Liver (tissue), 9 donors: ENCODE data around the gene NR1D2. TPM values are rescaled to one million over a fixed set of nuclear protein-coding genes. Genes with fewer than 3 reads are reported as not detected.

Source experiments
- DNase-seq: peaks from one replicate; pipeline ENCODE4 v3.0.0-alpha.2; 2017; ENCODE audit warnings: low spot score
- H3K27ac ChIP-seq, 2 donors: one replicate each; pipeline ENCODE4 v1.7.0; 2013; ENCODE audit warnings: inconsistent platforms in 2 of 2, low read length in 2 of 2, control low read depth in 1 of 2, low read depth in 1 of 2, mild to moderate bottlenecking in 1 of 2
- H3K27me3 ChIP-seq, 4 donors: one replicate each; pipeline versions ENCODE4 v1.6.1 to v1.7.0; 2013; ENCODE audit warnings: low read length in 3 of 4, inconsistent platforms in 1 of 4, mild to moderate bottlenecking in 1 of 4, moderate library complexity in 1 of 4; ENCODE audit not compliant: control insufficient read depth in 4 of 4, insufficient read depth in 4 of 4
- H3K36me3 ChIP-seq, 4 donors: one replicate each; pipeline versions ENCODE4 v1.6.1 to v1.7.0; 2013; ENCODE audit warnings: low read length in 3 of 4, mild to moderate bottlenecking in 3 of 4, low read depth in 1 of 4, moderate library complexity in 1 of 4; ENCODE audit not compliant: control insufficient read depth in 4 of 4, insufficient read depth in 3 of 4
- H3K4me1 ChIP-seq, 4 donors: one replicate each; pipeline versions ENCODE4 v1.6.1 to v1.7.0; 2013; ENCODE audit warnings: low read length in 3 of 4, mild to moderate bottlenecking in 3 of 4, moderate library complexity in 1 of 4; ENCODE audit not compliant: control insufficient read depth in 4 of 4, insufficient read depth in 4 of 4
- H3K4me3 ChIP-seq, 3 donors: one replicate each; pipeline versions ENCODE4 v1.6.1 to v1.7.0; 2013; ENCODE audit warnings: low read length in 3 of 3, control low read depth in 1 of 3, low read depth in 1 of 3, mild to moderate bottlenecking in 1 of 3
- H3K9ac ChIP-seq, 2 donors: one replicate each; pipeline ENCODE4 v1.7.0; 2013; ENCODE audit warnings: low read length in 2 of 2, mild to moderate bottlenecking in 2 of 2, moderate library complexity in 2 of 2, control low read depth in 1 of 2, low read depth in 1 of 2
- H3K9me3 ChIP-seq, 4 donors: one replicate each; pipeline versions ENCODE4 v1.6.1 to v1.7.0; 2013; ENCODE audit warnings: low read length in 3 of 4; ENCODE audit not compliant: control insufficient read depth in 4 of 4
- EGR1 ChIP-seq, 2 donors: IDR thresholded peaks; 2 replicates each; pipeline ENCODE4 v1.6.1; 2016 to 2018; ENCODE audit warnings: antibody characterized with exemption in 2 of 2, low read depth in 2 of 2
- FOXA1 ChIP-seq: IDR thresholded peaks from 2 replicates; pipeline ENCODE4 v1.6.1; 2016; ENCODE audit warnings: antibody characterized with exemption
- FOXA2 ChIP-seq: IDR thresholded peaks from 2 replicates; pipeline ENCODE4 v1.6.1; 2016; ENCODE audit warnings: antibody characterized with exemption
- GABPA ChIP-seq, 2 donors: IDR thresholded peaks in 1 of 2; conservative IDR thresholded peaks in 1 of 2; 2 replicates each; pipeline ENCODE4 v1.6.1; 2016; ENCODE audit warnings: antibody characterized with exemption in 2 of 2, mild to moderate bottlenecking in 1 of 2, moderate library complexity in 1 of 2
- HNF4A ChIP-seq, 2 donors: conservative IDR thresholded peaks; 2 replicates each; pipeline ENCODE4 v1.6.1; 2016; ENCODE audit warnings: antibody characterized with exemption in 2 of 2, mild to moderate bottlenecking in 2 of 2
- HNF4G ChIP-seq: IDR thresholded peaks from 2 replicates; pipeline ENCODE4 v1.6.1; 2016; ENCODE audit warnings: antibody characterized with exemption
- JUND ChIP-seq, 2 donors: IDR thresholded peaks; 2 replicates each; pipeline ENCODE4 v1.6.1; 2016; ENCODE audit warnings: antibody characterized with exemption in 2 of 2
- NR2F2 ChIP-seq: IDR thresholded peaks from 2 replicates; pipeline ENCODE4 v1.6.1; 2016; ENCODE audit warnings: antibody characterized with exemption
- RAD21 ChIP-seq, 2 donors: IDR thresholded peaks; 2 replicates each; pipeline ENCODE4 v1.6.1; 2016; ENCODE audit warnings: antibody characterized with exemption in 2 of 2, mild to moderate bottlenecking in 2 of 2
- RXRA ChIP-seq, 2 donors: IDR thresholded peaks; 2 replicates each; pipeline ENCODE4 v1.6.1; 2017 to 2018; ENCODE audit warnings: antibody characterized with exemption in 2 of 2, mild to moderate bottlenecking in 1 of 2
- SP1 ChIP-seq: IDR thresholded peaks from 2 replicates; pipeline ENCODE4 v1.6.1; 2018; ENCODE audit warnings: antibody characterized with exemption, mild to moderate bottlenecking
- TAF1 ChIP-seq: conservative IDR thresholded peaks from 2 replicates; pipeline ENCODE4 v1.6.1; 2016; ENCODE audit warnings: antibody characterized with exemption, mild to moderate bottlenecking
- YY1 ChIP-seq: IDR thresholded peaks from 2 replicates; pipeline ENCODE4 v1.6.1; 2016; ENCODE audit warnings: antibody characterized with exemption, mild to moderate bottlenecking
- WGBS: extraction: QIAGEN DNeasy Blood & Tissue Kit; methylation state at CpG from one replicate; pipeline ENCODE4 v1.1.7; 2013; 5-methylcytosine and 5-hydroxymethylcytosine counted together
- polyA plus RNA-seq, 2 donors: library from polyadenylated mRNA; stranded (reverse) in 1 of 2; unstranded in 1 of 2; fragments of 200-250 nt in 1 of 2; fragments of >200 nt in 1 of 2; fragmentation: Nextera tagmentation in 1 of 2; extraction: Ambion mirVana in 1 of 2; gene quantifications; one replicate each; pipeline versions ENCODE4 v1.2.1 to v1.2.3, GENCODE V29; 2013 to 2015
- total RNA-seq, 2 donors: library from RNA; depleted of rRNA; stranded (reverse); fragments of >200 nt; gene quantifications; one replicate each; pipeline ENCODE4 v1.2.3, GENCODE V29; 2014
- TF ChIP-seq, protein P1 (sequence below): IDR thresholded peaks from 2 replicates; pipeline ENCODE4 v1.6.1; 2016; ENCODE audit warnings: antibody characterized with exemption
- TF ChIP-seq, protein P2 (sequence below): IDR thresholded peaks from 2 replicates; pipeline ENCODE4 v1.6.1; 2016; ENCODE audit warnings: antibody characterized with exemption, mild to moderate bottlenecking
- TF ChIP-seq, protein P3 (sequence below): IDR thresholded peaks from 2 replicates; pipeline ENCODE4 v1.6.1; 2016; ENCODE audit warnings: antibody characterized with exemption
- TF ChIP-seq, protein P4 (sequence below): fragments of 150-350 bp; IDR thresholded peaks from 2 replicates; pipeline ENCODE4 v1.5.1; 2017; ENCODE audit warnings: improper control_type of control experiment, low read depth, low read length; ENCODE audit not compliant: missing input control
- TF ChIP-seq, protein P5 (sequence below): IDR thresholded peaks from 2 replicates; pipeline ENCODE4 v1.6.1; 2016; ENCODE audit warnings: antibody characterized with exemption
- donor health status: healthy.
- donor health status: healthy.
- donor health status: healthy.
- donor health status: healthy.
- donor health status: healthy.

Gene NR1D2
- total and polyA plus RNA-seq, 4 donors, result 7.3 to 25.5 (median 9.2) TPM

DNA sequence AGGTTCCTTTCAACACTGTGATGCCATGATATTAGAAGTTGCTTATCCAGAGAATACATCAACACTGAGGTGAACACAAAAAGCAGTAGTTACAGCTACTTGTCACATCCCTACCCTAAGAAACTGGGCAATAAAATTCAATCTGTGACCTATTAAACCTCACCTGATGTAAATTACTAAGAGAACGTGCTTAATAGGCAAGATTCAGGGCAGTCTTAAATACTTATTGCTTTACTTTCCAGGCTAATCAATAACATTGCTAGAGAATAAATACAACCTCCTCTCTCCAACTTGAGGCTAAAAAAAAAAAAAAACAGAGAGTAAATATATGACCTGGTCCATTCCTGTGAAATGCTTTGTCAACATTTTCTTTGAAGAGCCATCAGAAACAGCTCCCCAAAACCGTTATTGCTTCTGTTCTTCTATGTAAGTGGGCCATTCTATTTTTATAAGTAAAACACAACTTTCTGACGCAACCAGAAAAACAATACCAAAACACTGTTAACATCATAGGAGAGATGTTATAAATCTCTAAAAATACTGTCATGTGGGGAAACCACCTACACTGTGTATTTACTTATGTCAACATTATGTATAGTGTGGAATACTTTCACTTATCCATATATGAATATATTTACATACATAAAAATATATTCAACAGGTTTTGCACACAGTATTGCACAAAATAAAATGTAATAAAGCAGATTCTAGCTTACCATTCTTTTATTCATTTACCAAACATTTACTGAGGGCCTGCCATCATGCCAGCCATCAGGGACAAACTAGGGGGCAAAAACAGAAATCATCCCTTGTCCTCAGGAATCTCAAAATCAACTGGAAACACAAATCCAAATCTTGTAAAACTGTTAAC, 31.0 kb upstream of the NR1D2 start:
- H3K36me3 ChIP-seq, result peaks cover 0 to 13% (median 7%) of the 10 kb centered on the region in 4 donors
- TF ChIP-seq HNF4G, result no peak
- TF ChIP-seq FOXA2, result peak; percentile 11
- TF ChIP-seq RXRA (IDR thresholded peaks at IDR 0.05), result no peak
- TF ChIP-seq RAD21 (IDR thresholded peaks at IDR 0.05), result peak in 1 of 2 donors; percentile 4
- H3K9ac ChIP-seq, result peak overlapping the region in 1 of 2 donors; percentile 33
- peak overlapping the region; percentile 88 to 96 for H3K27ac ChIP-seq
- H3K9me3 ChIP-seq, result no peaks in the 10 kb centered on the region
- 44% methylated on average over 3 of the region's 3 CpGs for WGBS
- no peaks in the 10 kb centered on the region for H3K27me3 ChIP-seq
- peaks cover 0 to 37% (median 28%) of the 10 kb centered on the region in 4 donors for H3K4me1 ChIP-seq
- no peak for DNase-seq
- no peak overlapping the region for H3K4me3 ChIP-seq

DNA sequence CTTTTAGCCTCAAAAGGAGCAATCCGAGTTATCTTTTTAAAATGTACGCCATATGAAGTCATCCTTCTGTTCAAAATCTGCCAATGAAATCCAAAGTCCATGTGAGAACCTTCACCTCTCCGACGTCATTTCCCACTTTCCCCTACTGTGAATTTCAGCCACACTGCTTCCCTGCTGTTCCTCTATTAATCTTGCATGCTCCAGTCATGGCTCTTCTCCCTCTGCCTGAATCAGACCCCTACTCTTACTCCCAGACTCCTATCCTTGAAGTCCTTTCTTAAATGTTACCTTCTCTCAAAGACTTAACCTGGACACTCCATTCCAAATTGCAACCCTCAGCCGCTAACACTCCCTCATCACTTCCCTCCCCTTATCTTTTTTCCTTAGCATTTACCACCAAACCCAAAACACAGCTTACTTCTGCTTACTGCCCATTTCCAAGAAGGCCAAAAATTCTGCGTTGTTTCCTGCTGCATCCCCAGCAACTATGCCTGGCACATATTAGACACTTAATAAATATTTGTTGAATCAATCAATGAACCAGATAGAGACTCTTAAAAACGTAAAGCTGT, 29.5 kb upstream of the NR1D2 start:
- 16% methylated on average over 7 of the region's 7 CpGs for WGBS
- peak overlapping the region; percentile 68 to 95 (median 95) for H3K4me3 ChIP-seq
- peak overlapping the region; percentile 88 to 96 for H3K27ac ChIP-seq
- H3K27me3 ChIP-seq, result no peaks in the 10 kb centered on the region
- H3K9ac ChIP-seq, result peak overlapping the region; percentile 94 to 97
- H3K4me1 ChIP-seq, result peaks cover 0 to 37% (median 28%) of the 10 kb centered on the region in 4 donors
- DNase-seq, result no peak
- peaks cover 0 to 11% (median 10%) of the 10 kb centered on the region in 4 donors for H3K36me3 ChIP-seq
- TF ChIP-seq FOXA1, result no peak
- TF ChIP-seq, protein P1, sequence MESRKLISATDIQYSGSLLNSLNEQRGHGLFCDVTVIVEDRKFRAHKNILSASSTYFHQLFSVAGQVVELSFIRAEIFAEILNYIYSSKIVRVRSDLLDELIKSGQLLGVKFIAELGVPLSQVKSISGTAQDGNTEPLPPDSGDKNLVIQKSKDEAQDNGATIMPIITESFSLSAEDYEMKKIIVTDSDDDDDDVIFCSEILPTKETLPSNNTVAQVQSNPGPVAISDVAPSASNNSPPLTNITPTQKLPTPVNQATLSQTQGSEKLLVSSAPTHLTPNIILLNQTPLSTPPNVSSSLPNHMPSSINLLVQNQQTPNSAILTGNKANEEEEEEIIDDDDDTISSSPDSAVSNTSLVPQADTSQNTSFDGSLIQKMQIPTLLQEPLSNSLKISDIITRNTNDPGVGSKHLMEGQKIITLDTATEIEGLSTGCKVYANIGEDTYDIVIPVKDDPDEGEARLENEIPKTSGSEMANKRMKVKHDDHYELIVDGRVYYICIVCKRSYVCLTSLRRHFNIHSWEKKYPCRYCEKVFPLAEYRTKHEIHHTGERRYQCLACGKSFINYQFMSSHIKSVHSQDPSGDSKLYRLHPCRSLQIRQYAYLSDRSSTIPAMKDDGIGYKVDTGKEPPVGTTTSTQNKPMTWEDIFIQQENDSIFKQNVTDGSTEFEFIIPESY, result peak; percentile 19
- no peak for TF ChIP-seq FOXA2
- TF ChIP-seq, protein P2, sequence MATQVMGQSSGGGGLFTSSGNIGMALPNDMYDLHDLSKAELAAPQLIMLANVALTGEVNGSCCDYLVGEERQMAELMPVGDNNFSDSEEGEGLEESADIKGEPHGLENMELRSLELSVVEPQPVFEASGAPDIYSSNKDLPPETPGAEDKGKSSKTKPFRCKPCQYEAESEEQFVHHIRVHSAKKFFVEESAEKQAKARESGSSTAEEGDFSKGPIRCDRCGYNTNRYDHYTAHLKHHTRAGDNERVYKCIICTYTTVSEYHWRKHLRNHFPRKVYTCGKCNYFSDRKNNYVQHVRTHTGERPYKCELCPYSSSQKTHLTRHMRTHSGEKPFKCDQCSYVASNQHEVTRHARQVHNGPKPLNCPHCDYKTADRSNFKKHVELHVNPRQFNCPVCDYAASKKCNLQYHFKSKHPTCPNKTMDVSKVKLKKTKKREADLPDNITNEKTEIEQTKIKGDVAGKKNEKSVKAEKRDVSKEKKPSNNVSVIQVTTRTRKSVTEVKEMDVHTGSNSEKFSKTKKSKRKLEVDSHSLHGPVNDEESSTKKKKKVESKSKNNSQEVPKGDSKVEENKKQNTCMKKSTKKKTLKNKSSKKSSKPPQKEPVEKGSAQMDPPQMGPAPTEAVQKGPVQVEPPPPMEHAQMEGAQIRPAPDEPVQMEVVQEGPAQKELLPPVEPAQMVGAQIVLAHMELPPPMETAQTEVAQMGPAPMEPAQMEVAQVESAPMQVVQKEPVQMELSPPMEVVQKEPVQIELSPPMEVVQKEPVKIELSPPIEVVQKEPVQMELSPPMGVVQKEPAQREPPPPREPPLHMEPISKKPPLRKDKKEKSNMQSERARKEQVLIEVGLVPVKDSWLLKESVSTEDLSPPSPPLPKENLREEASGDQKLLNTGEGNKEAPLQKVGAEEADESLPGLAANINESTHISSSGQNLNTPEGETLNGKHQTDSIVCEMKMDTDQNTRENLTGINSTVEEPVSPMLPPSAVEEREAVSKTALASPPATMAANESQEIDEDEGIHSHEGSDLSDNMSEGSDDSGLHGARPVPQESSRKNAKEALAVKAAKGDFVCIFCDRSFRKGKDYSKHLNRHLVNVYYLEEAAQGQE, result peak; percentile 68
- TF ChIP-seq JUND (IDR thresholded peaks at IDR 0.05), result peak; percentile 32 to 81
- TF ChIP-seq HNF4A (conservative IDR thresholded peaks at IDR 0.05), result peak; percentile 78 to 86
- TF ChIP-seq EGR1 (IDR thresholded peaks at IDR 0.05; ENCODE audit: low read depth in 2 of 2), result no peak
- peak; percentile 52 for TF ChIP-seq HNF4G
- no peak for TF ChIP-seq NR2F2
- TF ChIP-seq GABPA (IDR thresholded peaks at IDR 0.05 in 1 of 2, conservative IDR thresholded peaks at IDR 0.05 in 1 of 2), result peak in 1 of 2 donors; percentile 47
- TF ChIP-seq, protein P3, sequence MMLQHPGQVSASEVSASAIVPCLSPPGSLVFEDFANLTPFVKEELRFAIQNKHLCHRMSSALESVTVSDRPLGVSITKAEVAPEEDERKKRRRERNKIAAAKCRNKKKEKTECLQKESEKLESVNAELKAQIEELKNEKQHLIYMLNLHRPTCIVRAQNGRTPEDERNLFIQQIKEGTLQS, result peak; percentile 41
- TF ChIP-seq, protein P4, sequence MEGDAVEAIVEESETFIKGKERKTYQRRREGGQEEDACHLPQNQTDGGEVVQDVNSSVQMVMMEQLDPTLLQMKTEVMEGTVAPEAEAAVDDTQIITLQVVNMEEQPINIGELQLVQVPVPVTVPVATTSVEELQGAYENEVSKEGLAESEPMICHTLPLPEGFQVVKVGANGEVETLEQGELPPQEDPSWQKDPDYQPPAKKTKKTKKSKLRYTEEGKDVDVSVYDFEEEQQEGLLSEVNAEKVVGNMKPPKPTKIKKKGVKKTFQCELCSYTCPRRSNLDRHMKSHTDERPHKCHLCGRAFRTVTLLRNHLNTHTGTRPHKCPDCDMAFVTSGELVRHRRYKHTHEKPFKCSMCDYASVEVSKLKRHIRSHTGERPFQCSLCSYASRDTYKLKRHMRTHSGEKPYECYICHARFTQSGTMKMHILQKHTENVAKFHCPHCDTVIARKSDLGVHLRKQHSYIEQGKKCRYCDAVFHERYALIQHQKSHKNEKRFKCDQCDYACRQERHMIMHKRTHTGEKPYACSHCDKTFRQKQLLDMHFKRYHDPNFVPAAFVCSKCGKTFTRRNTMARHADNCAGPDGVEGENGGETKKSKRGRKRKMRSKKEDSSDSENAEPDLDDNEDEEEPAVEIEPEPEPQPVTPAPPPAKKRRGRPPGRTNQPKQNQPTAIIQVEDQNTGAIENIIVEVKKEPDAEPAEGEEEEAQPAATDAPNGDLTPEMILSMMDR, result no peak
- TF ChIP-seq TAF1, result peak; percentile 65
- TF ChIP-seq, protein P5, sequence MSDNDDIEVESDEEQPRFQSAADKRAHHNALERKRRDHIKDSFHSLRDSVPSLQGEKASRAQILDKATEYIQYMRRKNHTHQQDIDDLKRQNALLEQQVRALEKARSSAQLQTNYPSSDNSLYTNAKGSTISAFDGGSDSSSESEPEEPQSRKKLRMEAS, result no peak
- TF ChIP-seq RXRA (IDR thresholded peaks at IDR 0.05), result peak; percentile 39 to 62
- TF ChIP-seq SP1, result peak; percentile 67
- peak; percentile 64 for TF ChIP-seq YY1
- TF ChIP-seq RAD21 (IDR thresholded peaks at IDR 0.05), result no peak
- no peaks in the 10 kb centered on the region for H3K9me3 ChIP-seq
